Endometrial microvascular endothelial cells (primary cell): Measurements from ENCODE around the gene YIF1A. TPM values are rescaled to one million over a fixed set of nuclear protein-coding genes. Genes with fewer than 3 reads are reported as not detected.
"Not testable (repeated sequence)": the region's sequence is repeated elsewhere in the genome, so short reads cannot be mapped to it uniquely, and the experiment has no call there.

Experiments used
- in situ Hi-C: cut with HindIII; loops from 2 replicates; pipeline ENCODE4 v1.10.0; 2017; ENCODE audit warnings: low sequenced_read_pairs, low pct_unique_long_range_greater_than_20kb; ENCODE audit errors: inconsistent ontology term
- total RNA-seq: library from RNA; depleted of rRNA; stranded (reverse); fragments of >200 nt; gene quantifications from one replicate; pipeline ENCODE4 v1.2.3, GENCODE V29; 2015; ENCODE audit errors: inconsistent ontology term

Gene YIF1A
- total RNA-seq, 1 donor from 2014 or later = 171 TPM

- in situ Hi-C loops = no loop called here
Measured at GRCh38 chr11:66313321-66314185, 24.6 kb upstream of the YIF1A start.

GRCh38 chr11:66312549-66313320 lies 23.8 kb upstream of the YIF1A start:
- in situ Hi-C loops = no loop called here

- in situ Hi-C loops = no loop called here
Measured at GRCh38 chr11:66311965-66312548, 23.1 kb upstream of the YIF1A start.

- in situ Hi-C loops = no loop called here
Measured at GRCh38 chr11:66311470-66311964, 22.6 kb upstream of the YIF1A start.

GRCh38 chr11:66310803-66311440 lies 22.0 kb upstream of the YIF1A start:
- in situ Hi-C loops = not testable (repeated sequence)

GRCh38 chr11:66310324-66310723 lies 21.4 kb upstream of the YIF1A start:
- in situ Hi-C loops = no loop called here

- in situ Hi-C loops = no loop called here
Measured at GRCh38 chr11:66309475-66309874, 20.5 kb upstream of the YIF1A start.

GRCh38 chr11:66302656-66303055 lies 13.7 kb upstream of the YIF1A start:
- in situ Hi-C loops = no loop called here

- in situ Hi-C loops = no loop called here
Measured at GRCh38 chr11:66299186-66299585, 10.2 kb upstream of the YIF1A start.

GRCh38 chr11:66297610-66298009 lies 8.7 kb upstream of the YIF1A start:
- in situ Hi-C loops = no loop called here

- in situ Hi-C loops = no loop called here
Measured at GRCh38 chr11:66294626-66295620, 6.0 kb upstream of the YIF1A start.

GRCh38 chr11:66293777-66294625 lies 5.1 kb upstream of the YIF1A start:
- in situ Hi-C loops = no loop called here

- in situ Hi-C loops = no loop called here
Measured at GRCh38 chr11:66293352-66293751, 4.4 kb upstream of the YIF1A start.

- in situ Hi-C loops = no loop called here
Measured at GRCh38 chr11:66292543-66293332, 3.8 kb upstream of the YIF1A start.

GRCh38 chr11:66291706-66292542 lies 3.0 kb upstream of the YIF1A start, which contains the start of gene TMEM151A:
Gene TMEM151A, plus strand, starts transcription at chr11:66291894. Its CDS starts 120 bp downstream, at chr11:66292014.
- in situ Hi-C loops = no loop called here
